A673 (cell line): ENCODE measurements around the gene FNBP1L. TPM values are rescaled to one million over a fixed set of nuclear protein-coding genes. Genes with fewer than 3 reads are reported as not detected.

Experiments used
- BruUV-seq: library from RNA; stranded (reverse); fragments of 400-500 nt; replicated peaks from 2 replicates; lab custom pipeline; 2021; lab: Mats Ljungman, UMichigan
- CTCF ChIA-PET: fragments of 300-600 bp; sonication (Branson Sonifier 250); formaldehyde crosslinking; loops from one replicate; lab custom pipeline; 2022; ENCODE audit warnings: antibody characterized with exemption; lab: Charles Lee
- POLR2A ChIA-PET: fragments of 300-600 bp; sonication (Branson Sonifier 250); formaldehyde crosslinking; loops from one replicate; lab custom pipeline; 2022; ENCODE audit warnings: antibody characterized with exemption; ENCODE audit not compliant: low non-redundant PET; lab: Charles Lee
- DNase-seq: peaks from one replicate; pipeline ENCODE4 v3.0.0-alpha.2; 2015; ENCODE audit warnings: low spot score
- H3K27ac ChIP-seq: fragments of 200-600 bp; sonication (generic); 2 replicates; pipeline ENCODE4 v1.5.1; 2016; ENCODE audit warnings: mixed run types, low read depth, mild to moderate bottlenecking, mixed read lengths, antibody characterized with exemption, low read length; ENCODE audit not compliant: poor library complexity, severe bottlenecking
- H3K27me3 ChIP-seq: fragments of 200-600 bp; sonication (generic); replicated peaks from 2 replicates; pipeline ENCODE4 v1.6.1; 2017; ENCODE audit warnings: mixed run types, low read depth, mild to moderate bottlenecking, mixed read lengths, antibody characterized with exemption, low read length; ENCODE audit not compliant: insufficient read depth, poor library complexity
- H3K36me3 ChIP-seq: fragments of 200-600 bp; sonication (generic); 2 replicates; pipeline ENCODE4 v1.6.1; 2016; ENCODE audit warnings: mixed run types, mild to moderate bottlenecking, mixed read lengths, antibody characterized with exemption, low read length; ENCODE audit not compliant: insufficient read depth, poor library complexity, severe bottlenecking
- H3K4me1 ChIP-seq: fragments of 200-600 bp; sonication (generic); 2 replicates; pipeline ENCODE4 v1.6.1; 2017; ENCODE audit warnings: mixed run types, mild to moderate bottlenecking, mixed read lengths, antibody characterized with exemption, low read length; ENCODE audit not compliant: insufficient read depth, poor library complexity, severe bottlenecking
- H3K4me3 ChIP-seq: fragments of 200-600 bp; sonication (generic); 2 replicates; pipeline ENCODE4 v1.5.1; 2016; ENCODE audit warnings: low read depth, mixed run types, mild to moderate bottlenecking, mixed read lengths, low read length; ENCODE audit not compliant: poor library complexity, severe bottlenecking
- H3K9me3 ChIP-seq: fragments of 200-600 bp; sonication (generic); 2 replicates; pipeline ENCODE4 v1.6.1; 2016; ENCODE audit warnings: mixed run types, low read depth, mild to moderate bottlenecking, mixed read lengths, antibody characterized with exemption, low read length; ENCODE audit not compliant: poor library complexity, severe bottlenecking
- CTCF ChIP-seq: fragments of 300-800, 200-600 bp; sonication (generic); conservative IDR thresholded peaks from 2 replicates; pipeline ENCODE4 v1.5.1; 2017; ENCODE audit warnings: low read depth, mild to moderate bottlenecking, antibody characterized with exemption, low read length, moderate library complexity, mixed read lengths
- EZH2 ChIP-seq: fragments of 200-600 bp; sonication (generic); IDR thresholded peaks from 2 replicates; pipeline ENCODE4 v1.6.1; 2017; ENCODE audit warnings: borderline replicate concordance, low read depth, mild to moderate bottlenecking, mixed read lengths, antibody characterized with exemption, low read length; ENCODE audit not compliant: poor library complexity, severe bottlenecking
- intact Hi-C: fragments of 100-400 bp; cut with micrococcal nuclease; formaldehyde crosslinking; loops from one replicate; pipeline ENCODE4 v1.10.0; 2022; ENCODE audit not compliant: unreplicated experiment
- total RNA-seq: library from RNA; stranded (reverse); gene quantifications from 2 replicates; pipeline ENCODE4 v1.2.3, GENCODE V29; 2021

Gene FNBP1L
- total RNA-seq, 1 experiment from 2014 or later, result 39.6 TPM

GRCh38 chr1:93502571-93502970 lies 54.7 kb downstream of the FNBP1L start:
- CTCF ChIA-PET, result no interaction called here
- H3K4me1 ChIP-seq, result no peaks in the 10 kb centered on the region
- H3K9me3 ChIP-seq, result no peaks in the 10 kb centered on the region
- H3K27me3 ChIP-seq, result no peaks in the 10 kb centered on the region
- intact Hi-C loops, result no loop called here
- DNase-seq, result no peak
- no TSS peak for BruUV-seq
- no peak overlapping the region for H3K4me3 ChIP-seq
- TF ChIP-seq EZH2, result no peak
- TF ChIP-seq CTCF, result no peak
- H3K36me3 ChIP-seq, result peaks cover 3% of the 10 kb centered on the region
- no peak overlapping the region for H3K27ac ChIP-seq
- POLR2A ChIA-PET, result no interaction called here

- TF ChIP-seq EZH2 (no peak), CTCF (no peak)
- ChIA-PET CTCF (no interaction called here), POLR2A (no interaction called here)
- no peak overlapping the region for H3K27ac ChIP-seq
- no peaks in the 10 kb centered on the region for H3K4me1 ChIP-seq
- peaks cover 3% of the 10 kb centered on the region for H3K36me3 ChIP-seq
- DNase-seq, result no peak
- no peaks in the 10 kb centered on the region for H3K27me3 ChIP-seq
- H3K9me3 ChIP-seq, result no peaks in the 10 kb centered on the region
- H3K4me3 ChIP-seq, result no peak overlapping the region
- intact Hi-C loops, result no loop called here
- no TSS peak for BruUV-seq
Measured at GRCh38 chr1:93503163-93503562, 55.2 kb downstream of the FNBP1L start.

- Histone ChIP-seq H3K27me3 (no peaks in the 10 kb centered on the region), H3K27ac (no peak overlapping the region), H3K4me3 (no peak overlapping the region), H3K4me1 (no peaks in the 10 kb centered on the region), H3K36me3 (peaks cover 4% of the 10 kb centered on the region), H3K9me3 (peaks cover under 1% of the 10 kb centered on the region)
- TF ChIP-seq CTCF (no peak), EZH2 (no peak)
- DNase-seq, result no peak
- BruUV-seq, result no TSS peak
- POLR2A ChIA-PET, result no interaction called here
- intact Hi-C loops, result no loop called here
- CTCF ChIA-PET, result no interaction called here
Measured at GRCh38 chr1:93503816-93504215, 55.9 kb downstream of the FNBP1L start.
